Calu3 (cell line): Measurements from ENCODE around the gene GUCD1. TPM values are rescaled to one million over a fixed set of nuclear protein-coding genes. Genes with fewer than 3 reads are reported as not detected.
A peak's percentile ranks its signal among the peaks of the same experiment; 100 is the strongest.
"Not testable (repeated sequence)": the region's sequence is repeated elsewhere in the genome, so short reads cannot be mapped to it uniquely, and the experiment has no call there.

Experiments
- BruUV-seq: library from RNA; stranded (reverse); fragments of 400-500 nt; replicated peaks from 2 replicates; lab custom pipeline; 2021; lab: Mats Ljungman, UMichigan
- CTCF ChIA-PET: fragments of 300-600 bp; sonication (Branson Sonifier 250); formaldehyde crosslinking; loops from one replicate; lab custom pipeline; 2022; ENCODE audit warnings: antibody characterized with exemption; lab: Charles Lee
- DNase-seq: peaks from one replicate; pipeline ENCODE4 v3.0.0; 2022
- H3K27ac Mint-ChIP-seq: one replicate; pipeline ENCODE4 v1.8.0; 2022; ENCODE audit warnings: mixed read lengths; ENCODE audit not compliant: unreplicated experiment
- H3K27me3 Mint-ChIP-seq: one replicate; pipeline ENCODE4 v1.8.0; 2022; ENCODE audit warnings: mixed read lengths; ENCODE audit not compliant: unreplicated experiment
- H3K36me3 Mint-ChIP-seq: one replicate; pipeline ENCODE4 v1.8.0; 2022; ENCODE audit warnings: mild to moderate bottlenecking, moderate library complexity, mixed read lengths; ENCODE audit not compliant: insufficient read depth, unreplicated experiment
- H3K4me1 Mint-ChIP-seq: one replicate; pipeline ENCODE4 v1.8.0; 2022; ENCODE audit warnings: mild to moderate bottlenecking, low read depth, mixed read lengths; ENCODE audit not compliant: unreplicated experiment
- H3K4me3 Mint-ChIP-seq: one replicate; pipeline ENCODE4 v1.8.0; 2022; ENCODE audit warnings: mild to moderate bottlenecking, low read depth, moderate library complexity, mixed read lengths; ENCODE audit not compliant: unreplicated experiment
- H3K9me3 Mint-ChIP-seq: one replicate; pipeline ENCODE4 v1.8.0; 2022; ENCODE audit warnings: low read depth, mixed read lengths; ENCODE audit not compliant: unreplicated experiment
- CTCF ChIP-seq: fragments of 200-600 bp; IDR thresholded peaks from one replicate; pipeline ENCODE4 v1.8.0; 2022; ENCODE audit warnings: antibody characterized with exemption; ENCODE audit not compliant: unreplicated experiment
- intact Hi-C: fragments of 100-400 bp; cut with micrococcal nuclease; formaldehyde crosslinking; loops from one replicate; pipeline ENCODE4 v1.10.0; 2022; ENCODE audit not compliant: unreplicated experiment
- total RNA-seq: library from RNA; stranded (reverse); gene quantifications from 2 replicates; pipeline ENCODE4 v1.2.3, GENCODE V29; 2022

Gene GUCD1
- total RNA-seq, 1 experiment from 2014 or later = 130 TPM

- intact Hi-C loops = no loop called here
- DNase-seq = peak; percentile 88
- peak overlapping the region; percentile 26 for H3K4me3 Mint-ChIP-seq
Observed at GRCh38 chr22:24601217-24602104, 46.5 kb upstream of the GUCD1 start.

GRCh38 chr22:24599958-24600715, 45.2 kb upstream of the GUCD1 start:
- peaks cover 56% of the 10 kb centered on the region for H3K4me1 Mint-ChIP-seq
- H3K27ac Mint-ChIP-seq, H3K4me3 Mint-ChIP-seq, DNase-seq, H3K27me3 Mint-ChIP-seq, BruUV-seq, H3K9me3 Mint-ChIP-seq, intact Hi-C loops: not testable (repeated sequence)
- CTCF ChIA-PET = interaction anchor here (0.7 to 1.1 kb wide), 2 partner anchors 45 to 158 kb away, joined by 3 to 4 read pairs; partner anchors contain the start of gene GUCD1
- H3K36me3 Mint-ChIP-seq = peaks cover 14% of the 10 kb centered on the region

More at GRCh38 chr22:24601217-24602104, 46.5 kb upstream of the GUCD1 start:
- BruUV-seq = no TSS peak
- no peak for TF ChIP-seq CTCF
- Mint-ChIP-seq H3K4me1 (peaks cover 46% of the 10 kb centered on the region), H3K36me3 (peaks cover 14% of the 10 kb centered on the region), H3K27ac (peak overlapping the region; percentile 56), H3K27me3 (no peaks in the 10 kb centered on the region), H3K9me3 (no peaks in the 10 kb centered on the region)
- CTCF ChIA-PET = no interaction called here

- DNase-seq = no peak
- Mint-ChIP-seq H3K27me3 (no peaks in the 10 kb centered on the region), H3K36me3 (peaks cover 14% of the 10 kb centered on the region), H3K4me3 (no peak overlapping the region), H3K27ac (peak overlapping the region; percentile 13), H3K9me3 (no peaks in the 10 kb centered on the region), H3K4me1 (peaks cover 60% of the 10 kb centered on the region)
- BruUV-seq = no TSS peak
- intact Hi-C loops = no loop called here
- CTCF ChIA-PET = interaction anchor here (0.7 kb wide), 1 partner anchor 158 kb away, joined by 4 read pairs; no protein-coding TSS in a partner anchor
- TF ChIP-seq CTCF = no peak
Observed at GRCh38 chr22:24599514-24599913, 44.6 kb upstream of the GUCD1 start.

- H3K27ac Mint-ChIP-seq, BruUV-seq, H3K4me3 Mint-ChIP-seq, DNase-seq, H3K9me3 Mint-ChIP-seq, intact Hi-C loops, H3K27me3 Mint-ChIP-seq: not testable (repeated sequence)
- peaks cover 51% of the 10 kb centered on the region for H3K4me1 Mint-ChIP-seq
- peaks cover 23% of the 10 kb centered on the region for H3K36me3 Mint-ChIP-seq
- CTCF ChIA-PET = interaction anchor here (0.6 to 0.9 kb wide), 2 partner anchors 13 to 103 kb away, joined by 3 read pairs; no protein-coding TSS in a partner anchor
Observed at GRCh38 chr22:24597076-24597475, 42.1 kb upstream of the GUCD1 start.

GRCh38 chr22:24595863-24596262, 40.9 kb upstream of the GUCD1 start:
- BruUV-seq = no TSS peak
- CTCF ChIA-PET = no interaction called here

More at GRCh38 chr22:24595863-24596262, 40.9 kb upstream of the GUCD1 start:
- no peak for DNase-seq
- Mint-ChIP-seq H3K4me1 (peaks cover 42% of the 10 kb centered on the region), H3K27me3 (no peaks in the 10 kb centered on the region), H3K36me3 (peaks cover 31% of the 10 kb centered on the region), H3K4me3 (no peak overlapping the region), H3K9me3 (no peaks in the 10 kb centered on the region), H3K27ac (no peak overlapping the region)
- TF ChIP-seq CTCF = no peak
- intact Hi-C loops = no loop called here
